OCI-LY3 (cell line): ENCODE measurements around the gene ARHGAP24.

Experiments
- H2AFZ ChIP-seq: fragments of 200-600, 300-600 bp; shearing (Covaris generic); 2 replicates; pipeline ENCODE4 v1.6.0; 2014; ENCODE audit warnings: antibody characterized with exemption, low read depth, low read length
- H3K27ac ChIP-seq: fragments of 200-600, 300-600 bp; sonication (generic); 2 replicates; pipeline ENCODE4 v1.5.1; 2014; ENCODE audit warnings: mild to moderate bottlenecking, low read length, moderate library complexity, mixed read lengths
- H3K27me3 ChIP-seq: fragments of 200-600, 300-600 bp; sonication (generic); 2 replicates; pipeline ENCODE4 v1.6.1; 2014; ENCODE audit warnings: low read depth, low read length, mixed read lengths
- H3K36me3 ChIP-seq: fragments of 200-600, 300-600 bp; sonication (generic); replicated peaks from 2 replicates; pipeline ENCODE3; 2014; ENCODE audit warnings: low read depth, low read length, mixed read lengths
- H3K4me1 ChIP-seq: fragments of 300-600, 200-600 bp; sonication (generic); 2 replicates; pipeline ENCODE4 v1.6.1; 2014; ENCODE audit warnings: low read length, mixed read lengths
- H3K4me2 ChIP-seq: fragments of 200-600, 300-600 bp; sonication (generic); 2 replicates; pipeline ENCODE4 v1.6.1; 2014; ENCODE audit warnings: low read length, mixed read lengths
- H3K4me3 ChIP-seq: fragments of 300-600, 200-600 bp; sonication (generic); 2 replicates; pipeline ENCODE4 v1.5.1; 2014; ENCODE audit warnings: antibody characterized with exemption, mild to moderate bottlenecking, low read length, moderate library complexity
- H3K79me2 ChIP-seq: fragments of 300-600, 200-600 bp; shearing (Covaris generic); 2 replicates; pipeline ENCODE4 v1.6.1; 2014; ENCODE audit warnings: mild to moderate bottlenecking, low read length, mixed read lengths
- H3K9ac ChIP-seq: fragments of 300-600, 200-600 bp; shearing (Covaris generic); 2 replicates; pipeline ENCODE4 v1.6.0; 2014; ENCODE audit warnings: mild to moderate bottlenecking, low read length, moderate library complexity
- H3K9me3 ChIP-seq: fragments of 200-600, 300-600 bp; shearing (Covaris generic); 2 replicates; pipeline ENCODE4 v1.6.1; 2014; ENCODE audit warnings: low read length, mixed read lengths; ENCODE audit not compliant: insufficient read depth
- H4K20me1 ChIP-seq: fragments of 200-600, 300-600 bp; sonication (generic); 2 replicates; pipeline ENCODE4 v1.6.1; 2016; ENCODE audit warnings: low read length, mixed read lengths; ENCODE audit not compliant: insufficient read depth
- CTCF ChIP-seq: fragments of 200-600, 300-600 bp; sonication (generic); IDR thresholded peaks from 2 replicates; pipeline ENCODE4 v1.5.1; 2014; ENCODE audit warnings: antibody characterized with exemption, low read length, low read depth
- EZH2phosphoT487 ChIP-seq: fragments of 200-600 bp; shearing (Covaris generic); IDR thresholded peaks from 2 replicates; pipeline ENCODE4 v1.6.1; 2018; ENCODE audit warnings: antibody characterized with exemption, mixed run types, low read depth

ARHGAP24 gene

GRCh38 chr4:85751866-85752265 lies 276.9 kb downstream of the ARHGAP24 start:
- peaks cover 47% of the 10 kb centered on the region for H3K4me1 ChIP-seq
- TF ChIP-seq EZH2phosphoT487: no peak
- no peak for TF ChIP-seq CTCF

GRCh38 chr4:85755285-85755684 lies 280.3 kb downstream of the ARHGAP24 start:
- no peak overlapping the region for H3K9ac ChIP-seq
- no peaks in the 10 kb centered on the region for H3K27me3 ChIP-seq
- H3K79me2 ChIP-seq: peaks cover 12% of the 10 kb centered on the region; the same call in 1 of the 2 replicates
- H2AFZ ChIP-seq: no peak overlapping the region
- H3K27ac ChIP-seq: no peak overlapping the region
- H3K36me3 ChIP-seq: peaks cover 7% of the 10 kb centered on the region
- no peaks in the 10 kb centered on the region for H3K9me3 ChIP-seq
- H3K4me2 ChIP-seq: no peak overlapping the region
- 0 out of 2 replicates have a peak, but pooled peaks cover 4% of the 10 kb centered on the region for H4K20me1 ChIP-seq
- TF ChIP-seq CTCF (no peak), EZH2phosphoT487 (no peak)
- no peak overlapping the region for H3K4me3 ChIP-seq
- H3K4me1 ChIP-seq: peaks cover 15% of the 10 kb centered on the region; the same call in 1 of the 2 replicates

More at GRCh38 chr4:85751866-85752265, 276.9 kb downstream of the ARHGAP24 start:
- no peak overlapping the region for H2AFZ ChIP-seq
- H3K27me3 ChIP-seq: no peaks in the 10 kb centered on the region
- H3K9me3 ChIP-seq: no peaks in the 10 kb centered on the region
- H3K27ac ChIP-seq: no peak overlapping the region
- H3K4me2 ChIP-seq: no peak overlapping the region
- no peak overlapping the region for H3K4me3 ChIP-seq
- H3K79me2 ChIP-seq: peaks cover 31% of the 10 kb centered on the region
- peaks cover 10% of the 10 kb centered on the region for H3K36me3 ChIP-seq
- no peak overlapping the region for H3K9ac ChIP-seq
- H4K20me1 ChIP-seq: no peaks in the 10 kb centered on the region

- no peak overlapping the region for H3K4me2 ChIP-seq
- H3K36me3 ChIP-seq: peaks cover 5% of the 10 kb centered on the region
- H3K4me1 ChIP-seq: peaks cover 9% of the 10 kb centered on the region; the same call in 1 of the 2 replicates
- no peak for TF ChIP-seq EZH2phosphoT487
- TF ChIP-seq CTCF: peak; percentile 36; the same call in 1 of the 2 replicates
- no peaks in the 10 kb centered on the region for H3K27me3 ChIP-seq
- no peaks in the 10 kb centered on the region for H3K9me3 ChIP-seq
- no peak overlapping the region for H3K4me3 ChIP-seq
- H4K20me1 ChIP-seq: 0 out of 2 replicates have a peak, but pooled peaks cover 4% of the 10 kb centered on the region
- H3K27ac ChIP-seq: no peak overlapping the region
- peaks cover 5% of the 10 kb centered on the region; the same call in 1 of the 2 replicates for H3K79me2 ChIP-seq
- no peak overlapping the region for H2AFZ ChIP-seq
- no peak overlapping the region for H3K9ac ChIP-seq
These were observed 282.0 kb downstream of the ARHGAP24 start for GRCh38 chr4:85756938-85757337.

- H3K4me2 ChIP-seq: no peak overlapping the region
- no peak overlapping the region for H3K9ac ChIP-seq
- no peak overlapping the region for H3K27ac ChIP-seq
- 0 out of 2 replicates have a peak, but pooled peaks cover 4% of the 10 kb centered on the region for H4K20me1 ChIP-seq
- H3K79me2 ChIP-seq: no peaks in the 10 kb centered on the region; the same call in 1 of the 2 replicates
- no peaks in the 10 kb centered on the region for H3K4me1 ChIP-seq
- no peaks in the 10 kb centered on the region for H3K9me3 ChIP-seq
- TF ChIP-seq CTCF: no peak
- no peak for TF ChIP-seq EZH2phosphoT487
- H3K4me3 ChIP-seq: no peak overlapping the region
- H3K36me3 ChIP-seq: peaks cover 2% of the 10 kb centered on the region
- H2AFZ ChIP-seq: no peak overlapping the region
- no peaks in the 10 kb centered on the region for H3K27me3 ChIP-seq
These were observed 284.4 kb downstream of the ARHGAP24 start for GRCh38 chr4:85759388-85759787.
